Measurements from ENCODE around the gene CIC. TPM values are rescaled to one million over a fixed set of nuclear protein-coding genes. Genes with fewer than 3 reads are reported as not detected.

Gene CIC
- total and polyA plus RNA-seq, 9 of the 15 experiments (the other 6 are each of a cell fraction or from before 2014, with no cell fraction given), result 0.07 to 44.7 (median 8.6) TPM

GRCh38 chr19:42279902-42280814, 11.1 kb downstream of the CIC start:
- peak; percentile 78 for ATAC-seq
- H3K4me3 ChIP-seq, result peak overlapping the region; percentile 93
- ChIA-PET POLR2A (interaction anchor here (0.6 to 3.6 kb wide), 7 partner anchors 10 to 140 kb away, joined by 3 to 16 read pairs (median 4); partner anchors contain the start of gene CIC), CTCF (ENCODE audit: low intra/inter-chr PET ratio) (interaction anchor here (1.0 to 2.4 kb wide), 3 partner anchors 34 to 147 kb away, joined by 3 to 24 read pairs (median 7); no protein-coding TSS in a partner anchor)
- no TSS peak for BruUV-seq (replicated peaks)
- H2AFZ ChIP-seq (ENCODE audit: low read depth, low read length), result peak overlapping the region; percentile 90
- no peaks in the 10 kb centered on the region; a peak in 1 of 5 replicates for H3K27me3 ChIP-seq (ENCODE audit: control insufficient read depth in 2 of 2, insufficient read depth in 2 of 2, low read length in 2 of 2)
- H4K20me1 ChIP-seq (replicated peaks; ENCODE audit: control insufficient read depth, insufficient read depth, low read length), result 0 out of 2 replicates have a peak, but pooled peaks cover 5% of the 10 kb centered on the region
- in situ Hi-C loops (cut with MboI), result no loop called here
- intact Hi-C loops (cut with micrococcal nuclease), result loop anchor here (1.0 kb wide), 1 partner anchor 34 kb away; no protein-coding TSS in a partner anchor
- H3K4me1 ChIP-seq (replicated peaks in 1 of 2; ENCODE audit: control insufficient read depth in 2 of 2, insufficient read depth in 2 of 2, low read length in 2 of 2), result peaks cover 37 to 64% of the 10 kb centered on the region in 2 experiments
- peak overlapping the region; percentile 97 for H3K4me2 ChIP-seq (ENCODE audit: insufficient read depth, low read length)
- H3K9me3 ChIP-seq (replicated peaks; ENCODE audit: control insufficient read depth, insufficient read depth, low read depth, low read length), result no peaks in the 10 kb centered on the region
- no peaks in the 10 kb centered on the region for H3K9me1 ChIP-seq (ENCODE audit: control insufficient read depth, insufficient read depth, low read length)
- under 1% methylated on average over 53 of the region's 89 CpGs for WGBS (ENCODE audit: insufficient coverage, low coverage, missing lambda C conversion rate)
- peak overlapping the region; percentile 79 to 90 for H3K9ac ChIP-seq (ENCODE audit: insufficient read depth in 1 of 2, low read depth in 2 of 2, low read length in 2 of 2)
- peaks cover 55% of the 10 kb centered on the region for H3K79me2 ChIP-seq (ENCODE audit: control insufficient read depth, insufficient read depth, low read length)
- H3K36me3 ChIP-seq (ENCODE audit: control insufficient read depth, insufficient read depth, low read length), result peaks cover 18% of the 10 kb centered on the region; the same call in 2 of the 3 replicates
- peak overlapping the region; percentile 69 for H3K27ac ChIP-seq (ENCODE audit: extremely low read depth, low read depth, low read length)
- peak; percentile 93 to 97 (median 94) for DNase-seq (ENCODE audit: extremely low read depth in 1 of 4, low spot score in 3 of 4)
- FAIRE-seq, result peak; percentile 83
- no peak for TF ChIP-seq TEAD4 (IDR thresholded peaks at IDR 0.05; ENCODE audit: low read length)
- no peak for TF ChIP-seq TEAD4 (CRISPR knock-in tag; IDR thresholded peaks at IDR 0.05; ENCODE audit: borderline replicate concordance)
- no peak for TF ChIP-seq ATF2 (CRISPR knock-in tag; IDR thresholded peaks at IDR 0.05)
- no peak for TF ChIP-seq ZNF518B (CRISPR knock-in tag; IDR thresholded peaks at IDR 0.05)
- 0 out of 2 replicates have a peak, but pooled peaks have one; percentile 6 for TF ChIP-seq PKNOX1 (IDR thresholded peaks at IDR 0.05)
- TF ChIP-seq ZNF431 (CRISPR knock-in tag; IDR thresholded peaks at IDR 0.05), result no peak
- TF ChIP-seq RBFOX2 (IDR thresholded peaks at IDR 0.05; ENCODE audit: low read depth, low read length), result peak; percentile 83
- TF ChIP-seq ATF1 (CRISPR knock-in tag; IDR thresholded peaks at IDR 0.05), result no peak
- TF ChIP-seq ATF1 (tag; IDR thresholded peaks at IDR 0.05), result peak; percentile 79
- TF ChIP-seq E2F6 (IDR thresholded peaks at IDR 0.05; ENCODE audit: borderline replicate concordance in 1 of 2, extremely low read depth in 1 of 2, insufficient read depth in 1 of 2, insufficient read length in 1 of 2, low read depth in 1 of 2, low read length in 1 of 2, poor library complexity in 1 of 2, severe bottlenecking in 1 of 2), result peak in 1 of 2 experiments; percentile 72
